Middle frontal gyrus (tissue), 1 donor: ENCODE results near the gene SH3BGRL3.

Source experiments
- DNase-seq: peaks from one replicate; pipeline ENCODE4 v3.0.0-alpha.2; 2015; ENCODE audit warnings: low spot score; ENCODE audit errors: extremely low spot score

Gene SH3BGRL3

DNA sequence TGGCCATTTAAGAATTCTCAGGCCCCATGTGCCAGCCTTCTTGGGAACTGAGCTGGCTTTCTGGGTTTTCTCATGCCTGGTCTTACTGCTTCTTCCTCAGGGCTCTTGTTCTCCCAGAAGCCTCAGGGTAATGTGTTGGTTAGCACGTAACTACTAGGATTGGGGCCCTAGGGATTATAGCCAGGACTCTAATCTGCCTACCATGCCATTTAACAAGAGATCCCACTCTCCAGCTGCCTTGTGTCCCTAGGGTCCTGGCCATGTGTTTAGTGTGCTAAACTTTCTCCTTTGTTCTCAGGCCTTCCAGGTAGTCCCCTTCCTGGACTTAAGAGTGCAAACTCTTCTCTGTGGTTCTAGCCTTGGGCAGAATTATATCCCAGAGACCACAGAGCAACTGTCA is 2.2 kb upstream of the SH3BGRL3 start:
- DNase-seq: no peak

DNA sequence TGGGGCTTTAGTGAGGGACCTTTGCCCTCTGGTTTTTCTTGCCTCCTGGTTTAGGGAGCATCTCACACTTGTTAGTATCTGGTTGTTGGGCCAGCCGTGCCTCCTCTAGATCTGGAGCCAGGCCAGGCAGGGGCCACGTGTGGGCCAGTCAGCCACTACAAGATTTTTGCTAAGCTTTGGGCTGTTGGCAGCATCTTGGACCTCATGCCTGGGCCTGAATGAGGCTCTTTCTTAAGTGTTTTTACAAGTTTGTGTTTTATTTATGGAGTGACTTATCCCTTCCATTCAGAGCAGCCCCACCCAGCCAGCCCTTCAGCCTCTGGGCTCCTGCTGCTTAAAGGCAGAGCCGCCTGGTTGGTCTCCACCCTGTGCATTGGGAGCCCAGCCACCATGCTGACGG is 1.6 kb upstream of the SH3BGRL3 start:
- no peak for DNase-seq

DNA sequence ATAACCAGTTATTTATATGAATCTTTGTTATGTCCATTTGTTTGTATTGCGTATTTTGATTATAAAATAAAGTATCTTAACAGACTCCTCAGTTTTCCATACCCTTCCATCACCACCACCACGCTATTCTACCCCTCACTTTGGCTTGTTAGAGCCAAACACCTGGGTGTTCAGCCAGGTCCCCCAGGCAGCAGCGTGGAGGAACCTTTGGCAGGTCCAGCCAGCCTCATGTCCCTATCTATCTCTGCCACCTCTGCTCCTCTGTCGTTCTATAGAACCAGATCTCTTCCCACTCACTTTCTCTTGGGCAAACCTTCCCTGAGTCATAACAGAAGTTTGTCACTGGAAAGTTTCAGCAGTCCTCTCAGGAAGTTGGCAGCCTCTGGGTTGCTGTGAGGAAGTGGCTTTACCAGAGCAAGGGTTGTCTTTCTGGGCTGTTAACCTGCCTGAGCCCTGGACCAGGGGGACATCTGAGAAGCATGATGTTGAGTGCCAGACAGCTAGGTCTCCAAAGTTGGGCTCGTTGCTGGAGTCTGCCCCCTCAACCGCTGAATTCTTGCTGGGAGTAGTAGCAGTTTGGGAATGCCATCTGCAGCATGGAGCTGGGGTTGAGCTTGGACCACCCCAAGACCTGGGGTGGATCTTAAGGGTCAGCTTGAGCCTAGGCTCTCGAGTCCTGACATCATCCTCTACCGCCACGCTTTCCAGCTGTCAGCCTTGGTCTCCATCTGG is 996 bp upstream of the SH3BGRL3 start:
- DNase-seq: no peak

GRCh38 chr1:26280333-26281042 is 602 bp downstream of the SH3BGRL3 start:
- DNase-seq: no peak

GRCh38 chr1:26281091-26281958 is 1.4 kb downstream of the SH3BGRL3 start:
- DNase-seq: no peak

- no peak for DNase-seq
Measured at GRCh38 chr1:26281971-26282370, 2.1 kb downstream of the SH3BGRL3 start.

GRCh38 chr1:26282401-26282918 is 2.6 kb downstream of the SH3BGRL3 start:
- DNase-seq: no peak

GRCh38 chr1:26283279-26283853 is 3.5 kb downstream of the SH3BGRL3 start:
- DNase-seq: no peak

GRCh38 chr1:26283871-26284596 is 4.1 kb downstream of the SH3BGRL3 start:
- no peak for DNase-seq

- no peak for DNase-seq
Measured at GRCh38 chr1:26284597-26285347, 4.9 kb downstream of the SH3BGRL3 start.

GRCh38 chr1:26285366-26286063 is 5.6 kb downstream of the SH3BGRL3 start:
- DNase-seq: no peak

GRCh38 chr1:26286064-26286416 is 6.2 kb downstream of the SH3BGRL3 start:
- DNase-seq: no peak

GRCh38 chr1:26287033-26287711 is 7.3 kb downstream of the SH3BGRL3 start:
- DNase-seq: no peak

DNA sequence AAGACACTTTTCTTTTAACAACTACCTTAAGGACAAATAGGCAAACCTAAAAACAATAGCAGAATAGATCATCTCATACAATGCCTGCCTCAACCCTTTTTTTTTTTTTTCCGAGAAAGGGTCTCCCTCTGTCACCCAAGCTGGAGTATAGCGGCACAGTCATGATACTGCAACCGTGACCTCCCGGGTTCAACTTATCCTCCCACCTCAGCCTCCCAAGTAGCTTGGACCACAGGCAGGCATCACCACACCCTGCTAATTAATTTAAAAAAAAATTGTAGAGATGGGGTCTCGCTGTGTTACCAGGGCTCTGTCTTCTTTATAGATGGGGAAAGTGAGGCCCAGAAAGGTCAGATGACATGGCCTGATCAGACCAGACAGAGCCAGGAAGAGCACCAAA is 7.9 kb downstream of the SH3BGRL3 start:
- no peak for DNase-seq

GRCh38 chr1:26288311-26288941 is 8.5 kb downstream of the SH3BGRL3 start:
- no peak for DNase-seq

DNA sequence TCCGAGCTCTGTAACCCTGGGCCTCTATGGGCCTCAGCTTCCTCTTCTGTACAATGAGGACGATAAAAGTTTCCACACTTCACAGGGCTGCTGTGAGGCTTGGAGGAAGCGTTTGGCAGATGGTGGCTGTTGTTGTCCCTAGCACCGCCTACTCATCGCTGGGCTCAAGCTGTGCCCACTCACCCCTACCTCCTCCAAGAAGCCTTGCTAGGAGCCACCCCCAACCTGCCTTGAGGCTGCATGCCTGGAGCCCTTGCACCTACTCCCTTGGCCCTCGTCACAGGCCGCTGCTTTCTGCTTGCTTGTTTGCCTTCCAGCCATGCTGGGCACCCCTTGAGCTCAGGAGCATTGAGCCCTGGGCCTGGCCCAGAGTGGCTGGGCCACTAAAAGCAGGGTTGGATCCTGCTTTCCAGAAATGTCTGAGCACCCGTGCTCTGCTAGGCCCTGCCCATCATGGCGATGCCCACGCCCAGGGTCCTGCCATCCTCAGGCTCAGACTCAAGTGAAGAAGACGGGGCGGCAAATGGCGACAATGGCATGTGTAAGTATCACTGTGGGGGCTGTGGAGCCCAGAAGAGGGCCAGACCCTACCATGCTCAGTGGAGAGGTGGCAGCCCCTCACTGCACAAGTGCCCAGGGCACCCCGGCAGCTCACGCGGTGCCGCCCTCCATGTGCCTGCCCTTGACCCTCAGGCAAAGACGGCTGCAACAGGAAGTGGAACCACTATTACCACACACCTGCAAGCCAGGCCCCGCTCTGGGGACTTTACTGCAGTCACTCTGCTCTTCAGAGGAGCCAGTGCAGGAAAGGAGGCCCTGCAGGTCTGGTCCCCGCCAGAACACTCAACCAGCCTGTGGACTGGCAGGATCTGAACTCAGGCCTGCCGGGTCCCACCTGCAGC is 9.5 kb downstream of the SH3BGRL3 start:
- peak; percentile 58 for DNase-seq

DNA sequence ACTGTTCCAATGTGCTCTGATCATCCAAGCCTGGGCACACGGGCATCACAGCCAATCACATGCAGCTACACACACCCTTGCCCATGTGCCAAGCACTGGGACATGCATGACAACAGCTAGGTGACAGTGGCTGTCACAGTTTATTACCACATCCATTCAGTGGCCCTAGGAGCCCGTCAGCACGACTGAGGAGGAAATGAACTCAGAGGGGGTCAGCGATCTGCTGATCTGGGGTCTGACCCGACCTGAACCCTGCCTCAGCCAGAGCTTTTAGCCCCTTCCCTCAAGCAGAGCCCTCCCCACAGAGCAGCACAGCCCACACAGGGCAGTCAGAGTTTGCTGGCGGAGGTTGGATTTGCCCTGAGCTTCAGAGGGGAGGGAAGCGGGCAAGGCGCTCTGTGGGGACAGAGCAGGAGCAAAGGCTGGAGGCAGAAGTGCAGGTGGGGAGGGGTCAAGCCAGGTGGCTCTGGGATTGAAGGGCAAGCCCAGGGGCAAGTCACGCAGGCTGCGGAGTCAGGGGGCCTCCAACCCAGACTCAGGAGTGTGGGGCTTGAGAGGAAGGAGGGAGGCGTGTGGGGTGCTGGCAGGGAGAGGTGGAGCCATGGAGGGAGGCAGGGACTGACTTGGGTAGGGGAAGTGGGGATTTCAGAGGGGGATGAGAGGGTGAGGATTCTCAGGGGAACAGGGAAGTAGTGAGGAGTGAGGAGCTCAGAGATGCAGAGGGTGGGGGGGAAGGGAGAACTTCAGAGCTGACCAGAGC is 10.4 kb downstream of the SH3BGRL3 start:
- DNase-seq: no peak
